ENCODE data around the gene SMARCE1.

Gene SMARCE1

DNA sequence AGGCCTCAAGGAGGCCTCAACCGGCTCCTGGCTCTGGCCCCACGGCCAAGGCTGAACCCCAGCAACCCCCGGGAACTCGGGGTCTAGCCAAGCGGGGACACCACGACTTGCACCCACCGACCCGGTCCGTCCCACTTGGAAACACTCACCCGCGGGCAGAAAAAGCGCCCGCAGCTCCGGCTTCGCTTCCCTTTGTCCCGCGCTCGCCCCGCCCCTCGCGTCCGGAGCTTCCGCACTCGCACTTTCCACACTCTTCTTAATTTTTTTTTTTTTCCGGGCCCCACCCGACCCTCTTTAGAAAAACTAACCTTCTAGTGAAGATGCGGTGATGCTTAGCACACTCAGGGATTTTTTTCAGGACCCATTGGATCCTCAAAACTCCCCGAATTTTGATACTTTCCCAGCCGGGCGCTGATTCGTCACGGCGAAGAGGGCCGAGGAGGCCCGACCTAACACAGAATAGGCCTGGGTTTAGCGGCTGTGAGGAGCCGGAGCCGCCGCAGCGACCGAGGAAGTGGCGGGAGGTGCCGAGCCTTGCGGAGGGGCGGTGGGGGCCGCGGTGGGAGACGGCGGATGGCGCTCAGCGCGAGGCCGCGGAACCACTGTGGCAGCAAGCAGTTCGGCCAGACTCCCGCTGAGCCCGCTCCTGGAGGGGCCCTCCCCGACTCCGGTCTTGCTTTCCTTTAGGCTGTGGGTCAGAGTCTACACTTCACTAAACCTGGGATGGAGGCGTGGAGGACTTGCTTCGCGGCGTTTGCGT lies at the start of gene SMARCE1:
SMARCE1 (minus strand) TSS at position 195 of the 760 bp plus-strand sequence. CDS start 2,016 bp downstream, outside the sequence.
- DNase-seq (ENCODE audit: low read depth), result peak; percentile 45

DNA sequence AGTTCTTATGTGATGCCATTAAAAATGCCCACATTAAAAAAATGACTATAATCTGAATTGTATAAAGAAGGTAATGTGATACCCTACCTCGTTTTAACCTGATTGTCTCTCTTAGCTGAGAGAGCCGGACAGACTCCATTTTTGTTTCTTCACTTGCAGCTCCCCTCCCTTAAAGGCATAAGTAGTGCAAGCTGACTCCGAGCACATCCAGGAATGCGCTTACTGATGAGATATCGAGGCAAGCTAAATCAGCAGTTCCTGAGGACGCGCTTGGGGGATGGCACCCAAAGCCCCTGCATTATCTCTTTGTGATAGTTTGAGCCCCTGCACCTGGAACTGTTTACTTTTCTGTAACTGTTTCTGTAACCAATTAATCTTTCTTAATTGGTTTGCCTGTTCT lies 49.7 kb upstream of the SMARCE1 start:
- no peak for DNase-seq (ENCODE audit: low read depth)

DNA sequence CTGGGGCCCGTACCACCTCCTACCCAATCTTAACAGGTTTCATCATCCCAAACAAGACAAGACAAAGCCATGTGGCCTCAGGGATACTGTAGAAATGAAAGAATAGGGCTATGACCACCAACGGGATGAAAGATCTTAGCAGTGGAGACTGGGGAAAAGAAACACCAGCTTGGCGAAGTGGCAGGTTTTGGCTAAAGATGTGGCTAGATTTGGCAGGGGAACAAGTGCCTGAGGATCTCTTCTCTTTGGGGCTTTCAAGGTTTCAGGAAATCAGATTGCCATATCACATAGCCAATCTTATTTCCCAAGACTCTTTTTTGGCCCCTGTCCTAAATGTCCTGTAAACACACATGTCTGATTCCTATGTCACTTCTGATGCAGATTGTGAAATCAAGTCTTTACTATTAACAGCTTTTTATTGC lies 49.0 kb upstream of the SMARCE1 start:
- DNase-seq (ENCODE audit: low read depth), result no peak

DNA sequence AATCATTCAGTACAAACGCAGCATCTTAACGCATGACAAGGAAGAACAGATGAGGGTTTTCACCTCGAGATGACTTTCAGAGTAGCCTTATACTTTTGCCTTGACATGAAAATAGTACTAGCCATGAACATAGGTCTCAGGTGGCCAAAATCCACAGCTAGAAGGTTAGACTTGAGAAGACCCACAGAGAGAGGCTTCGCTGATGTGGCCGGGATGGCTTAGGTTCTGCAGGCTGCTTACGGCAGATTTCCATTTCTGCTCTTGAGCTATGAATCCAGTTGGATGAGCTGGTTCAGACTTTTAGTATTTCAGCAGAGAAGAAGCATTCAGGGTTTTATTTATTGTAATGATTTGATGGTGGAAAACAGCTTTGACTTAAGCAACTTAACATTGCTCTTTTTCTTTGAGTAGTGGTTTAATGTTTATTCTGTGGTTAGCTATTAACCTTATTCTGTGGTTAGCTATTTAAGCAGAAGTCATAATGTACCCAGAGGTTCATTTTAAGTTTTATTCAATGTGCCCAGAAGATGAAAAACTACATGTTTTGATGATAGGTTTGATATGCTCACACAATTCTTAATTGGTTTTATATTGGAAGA lies 48.4 kb upstream of the SMARCE1 start:
- DNase-seq (ENCODE audit: low read depth), result no peak

DNA sequence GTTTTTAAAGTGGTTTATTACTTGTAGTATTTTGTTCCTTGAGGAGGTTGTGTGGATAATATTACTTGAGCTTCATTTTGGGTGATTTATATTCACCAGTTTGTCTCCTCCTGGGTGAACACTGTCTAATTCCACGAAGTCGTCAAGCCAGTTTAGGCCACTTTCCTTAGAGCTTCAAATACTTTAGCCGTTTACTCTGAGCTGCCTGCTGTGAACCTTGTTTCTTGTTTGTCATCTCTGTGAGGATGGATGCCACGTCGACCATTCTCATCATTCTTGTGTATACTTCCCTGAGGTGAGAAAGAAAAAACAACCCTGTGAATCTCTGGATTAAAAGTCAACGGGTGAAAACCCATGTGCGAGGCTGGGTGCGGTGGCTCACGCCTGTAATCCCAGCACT lies 47.0 kb upstream of the SMARCE1 start:
- no peak for DNase-seq (ENCODE audit: low read depth)

DNA sequence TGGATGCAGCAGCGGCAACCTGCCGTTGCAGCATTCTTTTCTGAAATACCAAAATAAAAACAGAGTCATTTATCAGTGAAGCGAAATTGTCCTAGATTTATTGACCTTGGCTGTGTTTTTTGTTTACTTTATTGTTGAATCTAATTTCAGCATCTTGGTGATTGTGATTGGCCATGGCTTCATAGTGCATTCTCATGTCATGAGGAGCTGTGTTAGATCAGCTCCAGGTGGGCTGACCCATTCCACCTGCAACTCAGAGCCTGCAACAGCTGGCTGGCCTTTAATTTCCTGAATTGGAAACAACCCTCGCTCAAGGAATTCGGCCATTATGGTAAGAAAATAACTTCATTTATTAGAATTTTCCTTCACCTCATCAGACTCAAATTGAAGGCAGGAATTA lies 39.5 kb upstream of the SMARCE1 start:
- DNase-seq (ENCODE audit: low read depth), result no peak

DNA sequence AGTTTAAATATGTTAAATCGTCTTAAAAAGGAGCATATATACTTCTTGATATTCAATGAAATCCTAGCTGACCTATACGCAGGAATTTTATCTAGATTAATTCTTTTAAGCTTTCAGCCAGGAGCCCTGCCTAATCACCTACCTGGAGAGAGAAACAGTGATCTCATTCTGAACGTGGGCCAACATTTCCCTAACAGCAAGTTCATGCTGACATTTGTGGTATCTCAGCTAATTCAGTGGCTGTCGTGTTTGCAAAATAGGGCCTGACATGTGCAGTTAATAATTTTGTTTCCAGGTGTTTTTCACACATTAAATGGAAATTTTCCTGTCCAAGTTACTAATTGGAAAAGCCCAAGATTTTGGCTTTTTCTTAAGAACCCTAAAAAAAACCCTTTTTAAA lies 38.6 kb upstream of the SMARCE1 start:
- DNase-seq (ENCODE audit: low read depth), result no peak

DNA sequence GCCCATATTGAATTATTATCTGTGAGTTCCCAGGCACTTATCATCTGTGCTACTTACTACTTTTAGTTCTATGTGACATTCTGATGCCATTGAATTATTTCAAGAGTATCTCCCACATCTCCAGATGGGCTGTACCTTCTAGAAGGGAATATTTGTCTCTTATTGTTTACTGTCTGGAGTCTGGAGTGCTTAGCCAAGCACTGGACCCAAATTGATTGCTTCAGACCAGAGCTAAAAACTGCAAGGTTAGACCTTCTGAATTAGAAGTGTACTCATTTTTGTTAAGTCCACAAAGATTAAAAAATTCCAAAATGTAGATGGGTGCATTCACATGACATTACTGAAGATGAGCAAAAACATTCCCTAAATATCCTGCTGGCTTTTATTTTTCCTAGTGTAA lies 33.4 kb upstream of the SMARCE1 start:
- no peak for DNase-seq (ENCODE audit: low read depth)

DNA sequence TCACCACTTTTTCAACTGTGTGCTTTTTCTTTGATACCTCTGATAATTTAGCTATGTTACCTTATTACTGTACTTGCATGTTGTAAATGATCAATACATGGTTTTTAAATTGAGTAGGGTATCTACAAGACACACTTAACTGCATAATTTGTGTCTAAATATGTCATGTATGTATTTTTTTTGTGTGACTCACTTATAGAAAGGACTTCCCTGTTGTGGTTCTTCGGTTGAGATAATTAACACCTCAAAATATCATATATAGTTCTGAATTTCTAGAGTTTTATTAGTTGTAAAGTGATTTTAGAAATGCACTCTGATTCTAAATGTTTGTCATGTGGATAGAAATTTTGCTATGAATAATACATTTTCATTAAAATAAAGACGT lies 31.9 kb upstream of the SMARCE1 start:
- DNase-seq (ENCODE audit: low read depth), result no peak

DNA sequence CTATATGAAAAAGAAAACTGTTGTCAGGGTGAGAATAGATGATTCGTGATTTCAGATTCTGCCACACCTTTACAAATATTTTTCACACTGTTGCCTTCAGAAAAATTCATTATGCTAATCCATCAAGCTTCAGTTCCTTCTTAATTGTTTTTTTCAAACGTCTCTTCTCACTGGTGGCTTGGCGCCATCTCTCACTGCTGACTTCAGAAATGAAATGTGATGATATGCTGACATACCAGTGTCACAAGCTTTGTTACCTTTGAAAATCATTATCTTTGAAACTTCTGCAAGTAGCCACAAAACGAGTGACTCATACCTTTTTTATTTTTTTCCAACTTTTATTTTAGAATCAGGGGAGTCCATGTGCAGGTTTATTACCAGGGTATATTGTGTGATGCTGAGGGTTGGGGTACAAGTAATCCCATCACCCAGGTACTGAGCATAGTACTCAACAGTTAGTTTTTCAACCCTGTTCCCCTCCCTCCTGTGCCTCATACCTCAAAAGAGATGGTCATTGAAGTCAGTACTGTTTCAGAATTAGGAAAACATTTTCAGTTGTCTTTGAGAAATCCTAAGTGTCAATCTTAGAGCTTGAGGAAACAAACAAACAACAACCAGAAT lies 31.4 kb upstream of the SMARCE1 start:
- no peak for DNase-seq (ENCODE audit: low read depth)

DNA sequence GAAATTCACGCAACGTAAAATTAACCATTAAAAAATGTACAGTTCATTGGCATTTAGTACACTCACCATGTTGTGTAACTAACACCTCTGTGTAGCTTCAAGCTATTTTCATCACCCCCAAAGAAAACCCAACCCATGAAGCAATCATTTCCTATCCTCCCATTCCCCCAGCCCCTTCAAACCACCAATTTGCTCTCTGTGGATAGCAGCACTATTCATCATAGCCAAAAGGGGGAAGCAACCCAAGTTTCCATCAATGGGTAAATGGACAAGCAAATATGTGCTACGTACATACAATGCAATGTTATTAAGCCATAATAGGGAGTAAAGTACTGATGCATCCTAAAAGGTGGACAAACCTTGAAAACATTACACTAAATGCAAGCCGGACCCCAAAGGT lies 28.3 kb upstream of the SMARCE1 start:
- DNase-seq (ENCODE audit: low read depth), result no peak

DNA sequence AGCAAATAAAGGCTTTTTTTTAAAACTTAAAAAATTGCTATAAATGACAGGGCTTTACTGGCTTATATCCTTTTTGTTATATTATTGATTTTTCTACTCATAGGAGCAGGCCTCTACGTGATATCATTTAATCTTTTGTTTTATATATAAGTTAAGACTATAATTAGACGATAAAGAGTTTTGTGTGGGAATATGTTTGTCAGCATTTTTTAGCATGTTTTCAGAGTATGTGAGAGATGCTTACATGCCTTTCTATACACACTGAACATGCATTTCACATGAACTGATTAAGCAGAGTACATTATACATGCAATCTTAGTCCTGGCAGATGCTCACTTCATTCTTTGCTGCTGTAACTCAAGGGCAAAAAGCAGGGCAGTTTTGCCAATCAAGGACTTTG lies 25.0 kb upstream of the SMARCE1 start:
- DNase-seq (ENCODE audit: low read depth), result no peak

DNA sequence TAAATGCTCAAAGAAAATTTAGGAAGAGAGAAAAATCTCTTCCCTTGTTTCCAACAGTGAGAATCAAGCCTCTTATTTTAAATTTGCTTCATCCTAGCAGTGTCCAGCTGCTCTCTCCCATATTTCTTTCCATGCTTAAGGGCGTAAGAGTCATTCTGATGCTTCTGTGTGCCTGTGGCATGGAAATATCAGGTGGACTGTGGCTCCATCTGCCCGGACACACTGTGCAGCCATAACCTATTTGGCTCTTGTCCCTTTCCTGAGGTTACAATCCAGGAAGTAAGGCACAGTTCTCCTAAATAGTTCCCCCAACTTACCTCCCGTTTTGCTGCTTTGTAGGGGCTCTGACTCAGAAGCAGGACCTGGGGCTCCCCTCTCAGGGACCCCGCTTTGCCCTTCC lies 23.7 kb upstream of the SMARCE1 start:
- no peak for DNase-seq (ENCODE audit: low read depth)

DNA sequence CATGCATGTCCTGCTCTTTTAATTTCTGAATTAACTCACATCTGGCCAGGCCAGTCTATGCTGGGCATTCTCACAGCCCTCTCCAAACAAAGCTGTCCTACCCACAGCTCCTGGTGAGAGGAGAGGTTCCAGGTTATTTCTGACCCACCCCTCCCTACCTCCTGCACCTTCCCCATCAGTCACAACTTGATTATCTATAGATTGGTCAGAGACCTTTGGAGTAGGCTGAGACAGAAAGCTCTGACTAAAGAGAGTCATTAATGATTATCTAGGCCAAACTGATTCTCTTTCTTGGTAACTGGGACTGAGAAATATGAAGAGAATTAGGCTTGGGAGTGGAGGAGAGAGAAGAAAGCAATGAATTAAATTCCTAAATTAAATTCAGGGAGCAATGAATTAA lies 18.7 kb upstream of the SMARCE1 start:
- DNase-seq (ENCODE audit: low read depth), result no peak

DNA sequence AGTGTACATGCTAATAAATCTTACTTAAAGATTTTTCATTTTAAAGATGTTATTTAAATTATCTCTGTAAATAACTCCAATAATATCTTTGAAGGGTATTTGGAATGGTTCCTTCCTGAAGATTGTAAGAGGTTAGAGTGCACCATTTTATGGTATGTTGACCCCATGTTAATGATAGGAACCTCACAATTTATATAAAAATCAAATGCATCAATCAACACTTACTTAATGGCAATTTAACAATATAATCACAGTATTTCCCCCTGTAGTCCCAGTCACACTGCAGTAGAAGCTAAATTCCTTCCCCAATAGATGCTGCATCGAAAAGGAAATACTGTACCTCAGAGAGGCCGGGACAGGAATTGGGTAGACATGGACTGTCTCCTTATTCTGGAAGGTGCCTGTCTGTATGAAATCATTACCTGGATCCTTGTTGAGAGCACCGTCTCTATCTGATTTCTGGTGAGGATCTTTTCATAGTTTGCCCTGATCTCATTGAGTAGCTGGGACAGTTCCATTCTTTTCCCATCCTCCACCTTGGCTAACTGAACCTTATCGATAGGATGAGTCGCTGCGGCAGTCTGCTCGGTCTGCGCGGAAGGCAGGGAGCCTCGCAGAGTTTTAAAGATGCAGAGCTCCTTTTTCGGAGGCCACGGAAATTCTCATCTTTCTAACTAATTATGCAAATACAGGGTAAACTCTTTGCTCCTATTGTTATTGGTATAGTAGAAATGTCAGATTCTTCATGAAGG lies 17.1 kb upstream of the SMARCE1 start, which contains the start of gene KRT222:
KRT222 (minus strand) TSS at position 596 of the 752 bp plus-strand sequence; CDS start at position 518, 78 bp downstream.
- DNase-seq (ENCODE audit: low read depth), result no peak

DNA sequence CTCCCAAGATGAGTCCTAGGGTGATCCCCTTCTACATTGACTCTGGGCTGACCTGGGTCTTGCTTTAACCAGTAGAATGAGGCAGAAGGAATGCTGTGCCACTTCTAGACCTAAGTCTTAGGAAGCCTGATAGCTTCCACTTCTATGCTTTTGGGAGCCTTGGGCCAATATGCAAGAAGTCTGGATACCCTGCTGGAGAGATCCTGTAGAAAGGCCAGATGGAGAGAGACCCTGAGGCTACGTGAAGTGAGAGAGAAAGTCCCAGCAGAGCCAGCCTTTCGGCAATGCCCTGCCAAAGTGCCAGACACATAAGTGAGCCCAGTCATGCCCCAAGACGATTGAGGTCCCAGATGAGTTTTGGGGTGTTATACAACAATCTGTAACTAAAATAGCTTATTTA lies 15.6 kb upstream of the SMARCE1 start:
- no peak for DNase-seq (ENCODE audit: low read depth)

DNA sequence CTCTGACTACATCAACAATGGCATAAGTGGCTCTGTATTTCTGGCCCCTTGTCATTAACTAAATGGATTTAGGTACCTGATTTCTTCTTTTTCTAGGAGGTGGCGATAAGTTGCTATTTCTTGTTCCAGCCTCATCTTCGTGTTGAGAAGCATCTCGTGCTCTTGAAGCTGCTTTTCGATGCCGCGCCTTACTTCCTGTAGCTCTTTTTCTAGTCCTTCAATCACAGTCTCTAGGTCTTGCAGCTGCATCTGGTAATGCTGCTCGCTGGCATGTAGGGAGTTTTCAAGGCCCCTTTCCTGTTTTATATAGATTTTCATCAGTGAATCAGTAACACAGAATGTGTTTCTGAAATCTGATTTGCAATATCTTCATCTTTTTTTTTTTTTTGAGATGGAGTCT lies 12.3 kb upstream of the SMARCE1 start:
- DNase-seq (ENCODE audit: low read depth), result no peak

DNA sequence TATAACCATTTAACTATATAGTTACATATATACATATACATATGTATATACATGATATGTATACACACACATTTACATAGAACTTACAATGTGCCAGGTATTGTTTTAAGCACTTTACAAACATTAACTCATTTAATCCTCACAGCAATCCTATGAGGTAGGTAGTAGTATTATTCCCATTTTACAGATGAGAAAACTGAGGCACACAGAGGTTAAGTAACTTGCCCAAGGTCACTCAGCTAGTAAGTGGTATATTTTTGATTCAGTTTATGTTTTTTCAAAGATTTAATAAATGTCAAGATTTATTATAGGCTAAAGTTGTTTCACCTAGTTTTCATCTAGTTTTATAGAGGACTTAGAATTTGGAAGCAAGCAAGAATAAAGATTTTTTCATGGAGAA lies 10.8 kb upstream of the SMARCE1 start:
- DNase-seq (ENCODE audit: low read depth), result no peak

DNA sequence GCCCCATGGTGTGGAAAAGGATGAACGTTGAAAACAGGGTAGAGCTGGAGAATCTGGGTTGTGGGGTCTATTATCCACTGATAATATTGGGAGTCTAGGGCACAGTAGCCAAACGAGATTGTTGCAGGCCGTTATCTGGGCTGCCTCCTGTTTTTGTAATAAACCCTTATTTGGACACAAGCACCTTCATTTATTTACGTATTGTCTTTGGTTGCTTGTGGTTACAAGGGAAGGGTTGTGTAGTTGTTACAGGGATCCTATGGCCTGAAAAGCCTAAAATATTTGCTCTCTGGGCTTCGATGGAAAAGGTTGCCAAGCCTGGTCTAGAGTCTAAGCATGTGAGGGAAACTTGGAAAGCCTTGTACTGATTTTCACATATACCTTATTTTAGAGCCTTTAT lies 4.3 kb upstream of the SMARCE1 start:
- no peak for DNase-seq (ENCODE audit: low read depth)

DNA sequence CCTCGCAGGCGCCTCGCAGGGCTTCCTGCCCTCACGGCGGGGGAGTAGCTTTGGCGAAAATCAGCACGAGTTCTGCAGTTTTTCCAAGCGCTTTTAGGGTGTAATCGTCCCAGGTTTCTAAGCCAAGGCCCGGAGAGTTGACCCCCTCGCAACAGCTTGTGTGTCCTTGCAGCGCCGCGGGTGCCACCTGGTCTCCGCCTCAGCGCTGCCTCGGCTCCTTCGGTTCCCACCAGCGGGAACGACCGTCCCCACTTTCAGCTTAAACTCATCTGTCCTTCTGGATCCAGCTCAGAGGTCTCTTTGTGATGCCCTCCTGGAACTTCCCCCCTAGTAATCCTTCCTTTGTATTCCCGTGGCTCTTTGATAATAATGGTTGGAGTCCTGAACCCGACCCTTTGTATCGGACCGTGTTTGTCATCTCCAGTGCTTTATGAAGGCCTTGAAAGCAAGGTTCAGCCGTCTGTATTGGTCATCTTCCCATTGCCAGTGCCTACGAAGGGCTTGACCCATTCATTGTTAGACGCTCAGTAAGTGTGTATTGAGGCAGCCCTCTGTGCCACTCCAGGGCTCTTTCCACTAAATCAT lies 858 bp upstream of the SMARCE1 start:
- no peak for DNase-seq (ENCODE audit: low read depth)

DNA sequence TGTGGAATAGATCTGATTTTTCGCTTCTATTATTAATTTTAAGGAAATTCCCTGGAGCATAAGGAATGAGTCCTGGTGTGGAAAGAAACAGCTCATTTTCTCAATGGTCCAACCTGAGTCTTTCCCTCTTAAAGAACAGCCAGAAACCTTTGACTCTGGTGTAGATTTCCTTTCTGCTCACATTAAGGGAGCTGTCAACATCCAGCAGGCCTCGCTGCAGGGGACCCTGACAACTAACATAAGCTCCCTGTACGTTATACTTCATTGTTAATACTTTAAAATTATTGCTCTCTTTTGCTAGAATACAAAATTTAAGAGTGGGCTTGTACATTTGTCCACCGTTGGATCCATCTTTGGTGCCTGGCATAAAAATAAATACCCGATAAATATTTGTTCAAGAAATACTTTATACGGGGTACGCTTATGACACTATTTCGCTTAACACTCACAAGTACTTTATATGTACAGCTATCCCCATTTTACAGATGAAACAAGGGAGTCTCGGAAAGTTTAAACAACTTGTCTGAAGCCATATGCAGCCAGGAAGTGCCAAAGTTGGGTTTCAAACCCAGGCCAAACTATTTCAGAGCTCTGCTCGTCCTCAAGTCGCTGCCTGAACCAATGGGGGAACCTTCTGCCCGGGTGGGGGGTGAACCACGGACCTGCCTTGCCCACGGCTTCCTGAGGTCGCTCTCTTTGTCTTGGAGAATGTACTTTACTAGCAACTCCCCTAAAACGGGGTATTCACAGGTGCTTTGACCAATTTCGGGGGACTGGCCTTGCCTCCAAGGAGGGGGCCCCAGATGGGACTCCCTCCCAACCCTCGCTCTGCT lies 611 bp downstream of the SMARCE1 start:
- peak; percentile 21 for DNase-seq (ENCODE audit: low read depth)
